Breast epithelium (tissue), 3 donors: ENCODE measurements around the gene MBTPS1.

ENCODE experiments used
- CTCF ChIP-seq, 3 donors: fragments of 450-650 bp; IDR thresholded peaks; one replicate each; pipeline ENCODE4 v1.5.1; 2016 to 2017; ENCODE audit warnings: antibody characterized with exemption in 3 of 3, mild to moderate bottlenecking in 3 of 3, moderate library complexity in 3 of 3
- POLR2AphosphoS5 ChIP-seq, 3 donors: sonication (generic); formaldehyde crosslinking; IDR thresholded peaks; one replicate each; pipeline ENCODE4 v1.6.1; 2017; ENCODE audit warnings: antibody characterized with exemption in 3 of 3

GRCh38 chr16:84009282-84009681, 107.5 kb downstream of the MBTPS1 start:
- no peak for TF ChIP-seq CTCF (IDR thresholded peaks at IDR 0.05)
- TF ChIP-seq POLR2AphosphoS5 (IDR thresholded peaks at IDR 0.05), result no peak
